ENCODE data around the gene ITPK1.

The ITPK1 gene

GRCh38 chr14:92892589-92892988 is 223.1 kb downstream of the ITPK1 start:
- DNase-seq (ENCODE audit: low read depth in 2 of 2): no peak

- DNase-seq (ENCODE audit: low read depth in 2 of 2): no peak
Observed at GRCh38 chr14:92890830-92891588, 224.7 kb downstream of the ITPK1 start.

- no peak for DNase-seq (ENCODE audit: low read depth in 2 of 2)
Observed at GRCh38 chr14:92888896-92889295, 226.8 kb downstream of the ITPK1 start.

- DNase-seq (ENCODE audit: low read depth in 2 of 2): no peak
Observed at GRCh38 chr14:92887157-92887556, 228.6 kb downstream of the ITPK1 start.

Measured in activated CD4-positive, alpha-beta T cell treated with anti-CD3 and anti-CD28 coated beads for 24 hours (primary cell).